Measurements from ENCODE around the gene TMEM179.

The TMEM179 gene

DNA sequence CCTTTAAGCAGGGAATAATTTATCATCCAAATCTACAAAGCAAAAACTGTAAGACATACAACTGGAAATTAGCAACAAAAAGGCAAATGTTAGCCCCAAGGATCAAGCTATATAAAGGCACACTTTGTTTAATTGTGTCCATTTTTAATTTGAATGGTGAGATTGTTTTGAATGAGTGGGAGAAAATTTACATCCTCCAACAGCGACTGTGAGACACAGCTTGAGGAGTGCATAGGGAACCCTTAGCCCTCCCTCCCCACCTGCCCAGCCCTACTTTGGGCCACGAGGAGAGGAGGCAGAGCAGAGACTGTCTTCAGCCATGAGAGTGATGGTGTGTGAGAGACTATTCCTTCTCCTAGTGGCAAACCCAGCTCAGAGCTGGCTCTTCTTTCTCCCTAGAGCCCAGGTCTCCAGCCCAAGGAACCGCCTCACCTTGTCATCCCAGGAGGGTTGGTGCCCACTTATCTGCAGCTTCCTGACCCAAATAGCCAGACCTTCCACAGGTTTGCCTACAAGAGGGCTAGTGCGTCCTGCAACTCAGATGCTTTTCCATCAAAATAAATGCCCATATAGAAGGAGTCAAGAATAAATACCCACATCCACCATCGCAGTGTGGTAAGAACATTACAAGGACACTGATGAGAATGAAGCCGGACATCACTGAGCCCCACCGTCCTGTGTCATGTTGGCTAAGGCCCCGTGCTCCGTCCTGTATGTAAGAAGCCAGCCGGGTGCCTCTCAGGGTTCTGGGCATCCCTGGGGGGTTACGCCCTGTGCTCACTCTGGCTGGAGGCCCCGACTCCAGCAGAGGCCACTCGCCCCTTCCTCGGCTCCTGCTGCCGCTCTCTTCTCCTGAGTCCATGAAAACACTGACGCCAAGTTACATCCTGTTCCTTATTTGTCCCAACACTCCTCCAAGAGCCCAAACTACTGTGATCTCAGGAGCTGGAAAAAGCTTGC, 61.4 kb downstream of the TMEM179 start:
- DNase-seq (ENCODE audit: low read depth): no peak
- H3K4me3 ChIP-seq (replicated peaks; ENCODE audit: low read depth, low read length): no peak overlapping the region
- TF ChIP-seq CTCF (IDR thresholded peaks at IDR 0.05; ENCODE audit: low read length, missing control alignments): no peak

DNA sequence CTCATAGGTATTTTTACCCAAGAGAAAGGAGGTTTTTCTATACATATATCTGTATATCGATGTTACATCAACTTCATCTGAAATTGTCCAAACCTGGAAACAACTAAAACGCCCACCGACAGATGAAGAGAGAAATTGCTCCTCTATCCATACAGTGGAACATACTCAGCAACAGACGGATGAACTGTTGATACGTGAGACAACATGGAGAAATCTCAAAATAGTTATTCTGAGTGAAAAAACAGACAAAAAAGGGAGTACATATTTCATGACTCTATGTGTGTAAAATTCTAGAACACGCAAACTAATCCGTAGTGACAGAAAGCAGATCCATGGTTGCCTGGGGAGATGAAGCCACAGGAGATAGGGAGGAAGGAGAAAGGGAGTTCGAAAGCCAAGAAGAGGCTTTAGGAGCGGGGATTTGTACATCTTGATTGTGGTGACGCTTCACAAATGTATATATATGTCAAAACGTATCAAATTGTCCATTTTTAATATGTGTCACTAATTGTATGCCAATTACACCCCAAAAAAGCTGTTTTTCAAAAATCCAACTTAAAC, 62.6 kb downstream of the TMEM179 start:
- no peak for DNase-seq (ENCODE audit: low read depth)
- no peak overlapping the region for H3K4me3 ChIP-seq (replicated peaks; ENCODE audit: low read depth, low read length)
- TF ChIP-seq CTCF (IDR thresholded peaks at IDR 0.05; ENCODE audit: low read length, missing control alignments): no peak
